IMR-90 (cell line): ENCODE data around the gene FGGY.

Source experiments
- CEBPB ChIP-seq: IDR thresholded peaks from 2 replicates; pipeline ENCODE4 v1.6.1; 2012; ENCODE audit warnings: low read depth, low read length, improper control_type of control experiment
- CTCF ChIP-seq: conservative IDR thresholded peaks from 2 replicates; pipeline ENCODE4 v1.5.1; 2012; ENCODE audit warnings: mild to moderate bottlenecking, low read depth, low read length, improper control_type of control experiment
- POLR2A ChIP-seq: IDR thresholded peaks from 2 replicates; pipeline ENCODE4 v1.6.1; 2012; ENCODE audit warnings: mild to moderate bottlenecking, low read depth, low read length
- RAD21 ChIP-seq: IDR thresholded peaks from 2 replicates; pipeline ENCODE4 v1.6.1; 2012; ENCODE audit warnings: low read length, improper control_type of control experiment
- SMC3 ChIP-seq: fragments of 150-350 bp; IDR thresholded peaks from 2 replicates; pipeline ENCODE4 v1.6.1; 2016; ENCODE audit warnings: low read depth, mild to moderate bottlenecking, antibody characterized with exemption, low read length, moderate library complexity

GRCh38 chr1:59530119-59530518, 233.2 kb downstream of the FGGY start:
- TF ChIP-seq POLR2A, result no peak
- TF ChIP-seq CTCF, result no peak
- TF ChIP-seq SMC3, result no peak
- no peak for TF ChIP-seq CEBPB
- TF ChIP-seq RAD21, result no peak
